ENCODE data around the gene VCX2.
"Not testable (repeated sequence)": the region's sequence is repeated elsewhere in the genome, so short reads cannot be mapped to it uniquely, and the experiment has no call there.

The VCX2 gene

DNA sequence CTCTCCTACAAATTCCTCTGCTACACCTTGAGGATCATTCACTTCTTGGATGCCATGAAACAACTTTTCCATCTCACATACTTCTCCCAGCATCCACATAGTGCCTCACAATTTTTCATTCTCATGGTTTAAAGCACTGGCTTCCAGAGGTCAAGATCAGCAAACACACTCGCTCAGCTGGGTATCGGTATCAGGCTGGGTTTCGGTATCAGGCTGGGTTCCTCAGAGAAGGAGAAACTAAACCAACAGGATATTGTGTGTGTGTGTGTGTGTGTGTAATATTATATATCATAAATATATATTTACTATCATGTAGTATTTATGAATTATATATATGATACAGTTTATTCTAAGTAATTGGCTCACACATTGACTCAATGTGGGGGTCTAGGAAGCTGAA, at the start of gene VCX2:
Gene VCX2, minus strand, starts transcription at position 99 of the 400 bp plus-strand sequence. CDS start 624 bp downstream, outside the sequence.
- not testable (repeated sequence) for H3K9me3 ChIP-seq (ENCODE audit: insufficient read depth, low read depth, low read length); H3K27ac ChIP-seq (ENCODE audit: low read length); H3K36me3 ChIP-seq (ENCODE audit: insufficient read depth, low read depth, low read length); H3K4me3 ChIP-seq (ENCODE audit: low read length); H3K4me1 ChIP-seq (ENCODE audit: insufficient read depth, low read length); H3K27me3 ChIP-seq (ENCODE audit: insufficient read depth, low read length); H3K9ac ChIP-seq (ENCODE audit: low read depth, low read length)

DNA sequence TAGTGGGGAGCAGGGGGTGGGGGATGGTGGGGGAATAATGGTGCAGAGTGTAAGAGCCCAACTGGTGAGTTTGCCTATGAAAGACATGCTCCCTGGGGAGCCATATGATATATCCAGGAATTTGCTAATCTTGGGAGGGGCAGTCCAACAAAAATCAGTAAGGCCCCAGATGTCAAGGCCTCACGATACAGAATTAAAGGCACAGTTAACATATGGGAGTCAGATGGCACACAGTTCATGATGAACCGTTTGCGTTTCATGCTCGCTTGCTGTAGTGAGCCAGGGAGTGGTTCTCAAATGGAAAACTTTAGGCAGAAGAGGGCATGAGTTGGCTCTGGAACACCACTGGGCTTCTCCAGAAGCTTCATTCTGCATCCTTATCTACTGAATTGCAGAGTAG, 33.9 kb upstream of the VCX2 start:
- no peak overlapping the region for H3K9ac ChIP-seq (ENCODE audit: low read depth, low read length)

DNA sequence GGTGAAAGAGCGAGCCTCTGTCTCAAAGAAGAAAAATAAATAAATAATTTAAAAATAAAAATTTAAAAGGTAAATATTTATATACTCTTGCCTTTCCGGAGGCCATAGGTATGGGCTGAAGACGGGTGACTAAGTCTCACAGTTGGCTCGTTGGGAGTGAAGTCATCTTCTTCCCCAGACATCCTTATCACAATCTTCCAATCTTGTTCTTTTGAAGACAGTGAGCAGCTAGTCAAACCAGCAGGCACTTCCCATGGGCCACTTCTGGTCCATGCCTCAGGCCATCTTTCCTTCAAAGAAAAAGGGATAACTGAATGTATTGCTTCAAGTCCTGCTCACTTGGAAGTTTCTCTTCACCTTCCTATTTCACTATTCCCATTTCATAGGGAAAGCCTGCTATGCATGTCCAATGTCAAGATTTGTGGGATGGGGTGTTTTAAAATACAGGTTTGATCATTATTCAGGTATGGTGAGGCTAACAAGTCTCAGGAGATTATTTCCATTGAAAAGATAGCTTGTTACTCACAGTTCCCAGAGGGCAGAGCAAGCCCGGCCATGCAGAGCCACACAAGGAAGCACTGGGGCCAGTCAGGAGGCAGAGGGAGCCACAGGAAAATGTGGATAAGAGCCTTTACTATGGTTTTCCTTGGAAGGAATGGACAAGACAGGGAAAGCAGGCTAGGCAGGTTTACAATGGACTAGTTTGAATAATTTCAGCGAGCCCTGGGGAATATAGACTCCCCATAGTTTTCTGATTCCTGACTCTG, 33.3 kb upstream of the VCX2 start:
- Histone ChIP-seq H3K4me1 (ENCODE audit: insufficient read depth, low read length) (no peaks in the 10 kb centered on the region), H3K27ac (ENCODE audit: low read length) (no peak overlapping the region), H3K9ac (ENCODE audit: low read depth, low read length) (no peak overlapping the region), H3K9me3 (ENCODE audit: insufficient read depth, low read depth, low read length) (no peaks in the 10 kb centered on the region), H3K36me3 (ENCODE audit: insufficient read depth, low read depth, low read length) (no peaks in the 10 kb centered on the region), H3K4me3 (ENCODE audit: low read length) (no peak overlapping the region), H3K27me3 (ENCODE audit: insufficient read depth, low read length) (no peaks in the 10 kb centered on the region)

More for the DNA sequence above, 33.9 kb upstream of the VCX2 start:
- no peaks in the 10 kb centered on the region for H3K27me3 ChIP-seq (ENCODE audit: insufficient read depth, low read length)
- H3K36me3 ChIP-seq (ENCODE audit: insufficient read depth, low read depth, low read length), result no peaks in the 10 kb centered on the region
- H3K4me1 ChIP-seq (ENCODE audit: insufficient read depth, low read length), result no peaks in the 10 kb centered on the region
- H3K27ac ChIP-seq (ENCODE audit: low read length), result no peak overlapping the region
- no peak overlapping the region for H3K4me3 ChIP-seq (ENCODE audit: low read length)
- no peaks in the 10 kb centered on the region for H3K9me3 ChIP-seq (ENCODE audit: insufficient read depth, low read depth, low read length)

DNA sequence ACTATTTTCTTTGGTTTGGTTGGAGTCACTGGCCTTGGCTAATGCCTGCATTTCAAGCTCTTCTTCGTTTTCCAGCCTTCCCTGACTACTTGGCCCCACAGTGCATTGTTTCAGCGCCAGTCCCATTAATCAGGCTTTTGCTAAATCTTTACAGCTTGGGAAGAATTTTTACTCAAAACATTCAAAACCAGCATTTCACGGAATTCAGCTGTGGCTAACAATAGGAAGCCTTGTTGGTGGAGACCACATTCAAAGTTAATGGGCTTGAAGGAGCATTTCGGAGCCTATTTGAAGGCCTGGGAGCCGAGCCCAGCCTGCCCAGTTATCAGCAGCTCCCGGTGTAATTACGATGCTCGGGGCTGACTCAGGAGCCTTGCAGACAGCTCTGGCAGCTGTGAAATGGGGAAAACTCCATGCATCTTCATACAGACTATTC, 30.8 kb upstream of the VCX2 start:
- Histone ChIP-seq H3K27me3 (ENCODE audit: insufficient read depth, low read length) (no peaks in the 10 kb centered on the region), H3K9me3 (ENCODE audit: insufficient read depth, low read depth, low read length) (no peaks in the 10 kb centered on the region), H3K4me3 (ENCODE audit: low read length) (no peak overlapping the region), H3K27ac (ENCODE audit: low read length) (no peak overlapping the region), H3K36me3 (ENCODE audit: insufficient read depth, low read depth, low read length) (no peaks in the 10 kb centered on the region), H3K9ac (ENCODE audit: low read depth, low read length) (no peak overlapping the region), H3K4me1 (ENCODE audit: insufficient read depth, low read length) (no peaks in the 10 kb centered on the region)

DNA sequence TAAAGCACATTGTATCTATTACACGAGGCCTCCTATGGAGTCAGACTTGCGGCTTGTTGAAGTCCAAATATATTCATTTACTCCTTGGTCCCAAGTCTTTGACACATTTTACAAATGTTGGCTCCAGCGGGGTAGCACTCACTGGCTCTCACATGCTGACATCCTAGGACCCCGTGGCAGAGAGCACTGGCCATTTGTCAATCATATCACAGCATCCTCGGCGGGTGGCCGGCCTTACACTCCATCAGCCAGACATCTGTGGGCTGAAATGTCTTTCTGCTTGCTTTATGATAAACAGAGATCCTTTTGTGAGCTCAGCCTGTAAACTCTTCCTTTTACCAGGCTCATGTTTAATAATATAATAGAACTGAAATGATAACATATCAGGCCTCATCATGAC, 25.7 kb upstream of the VCX2 start:
- Histone ChIP-seq H3K4me3 (ENCODE audit: low read length) (no peak overlapping the region), H3K9ac (ENCODE audit: low read depth, low read length) (no peak overlapping the region), H3K36me3 (ENCODE audit: insufficient read depth, low read depth, low read length) (no peaks in the 10 kb centered on the region), H3K4me1 (ENCODE audit: insufficient read depth, low read length) (no peaks in the 10 kb centered on the region), H3K27me3 (ENCODE audit: insufficient read depth, low read length) (no peaks in the 10 kb centered on the region), H3K9me3 (ENCODE audit: insufficient read depth, low read depth, low read length) (no peaks in the 10 kb centered on the region), H3K27ac (ENCODE audit: low read length) (no peak overlapping the region)

DNA sequence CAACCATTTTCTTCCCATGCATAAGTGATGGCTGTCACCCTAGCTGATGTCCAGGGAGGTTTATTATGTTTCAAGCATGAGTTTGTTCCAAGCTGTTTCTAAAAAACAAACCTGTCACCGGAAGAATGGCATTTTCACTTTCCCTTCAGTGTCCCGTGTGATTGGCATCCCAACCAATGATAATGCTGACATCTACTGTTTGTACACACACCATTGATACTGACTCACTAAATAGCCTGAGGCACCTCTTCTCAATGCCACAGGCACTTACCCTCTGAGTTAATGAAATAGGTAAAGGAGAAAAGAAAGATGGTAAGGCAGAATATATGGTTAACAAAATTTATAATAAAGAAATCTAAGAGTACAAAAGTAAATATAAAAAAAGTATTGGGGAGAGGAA, 23.1 kb upstream of the VCX2 start:
- Histone ChIP-seq H3K27ac (ENCODE audit: low read length) (no peak overlapping the region), H3K9me3 (ENCODE audit: insufficient read depth, low read depth, low read length) (no peaks in the 10 kb centered on the region), H3K27me3 (ENCODE audit: insufficient read depth, low read length) (no peaks in the 10 kb centered on the region), H3K4me1 (ENCODE audit: insufficient read depth, low read length) (no peaks in the 10 kb centered on the region), H3K9ac (ENCODE audit: low read depth, low read length) (no peak overlapping the region), H3K36me3 (ENCODE audit: insufficient read depth, low read depth, low read length) (no peaks in the 10 kb centered on the region), H3K4me3 (ENCODE audit: low read length) (no peak overlapping the region)

DNA sequence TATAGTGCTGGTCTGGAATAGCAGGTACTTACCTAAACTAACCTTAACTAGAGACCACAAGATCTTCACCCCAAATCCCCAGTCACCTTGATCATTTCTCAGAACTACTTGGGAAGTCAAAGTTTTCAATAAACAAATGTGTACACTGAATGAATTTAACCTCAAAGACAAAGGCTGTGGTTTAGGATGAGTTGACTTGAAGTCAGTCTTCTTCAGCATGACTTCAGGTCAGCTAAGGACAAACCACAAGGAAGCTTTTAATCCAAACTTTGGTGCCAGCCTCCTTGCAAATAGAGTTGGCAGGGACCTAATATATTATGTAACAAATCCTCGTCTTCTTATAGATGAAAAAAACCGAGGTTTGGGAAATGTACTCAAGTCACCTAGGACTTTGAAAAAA, 21.2 kb upstream of the VCX2 start:
- no peaks in the 10 kb centered on the region for H3K9me3 ChIP-seq (ENCODE audit: insufficient read depth, low read depth, low read length)
- H3K4me1 ChIP-seq (ENCODE audit: insufficient read depth, low read length), result no peaks in the 10 kb centered on the region
- H3K27ac ChIP-seq (ENCODE audit: low read length), result no peak overlapping the region
- no peak overlapping the region for H3K9ac ChIP-seq (ENCODE audit: low read depth, low read length)
- H3K27me3 ChIP-seq (ENCODE audit: insufficient read depth, low read length), result no peaks in the 10 kb centered on the region
- no peak overlapping the region for H3K4me3 ChIP-seq (ENCODE audit: low read length)
- H3K36me3 ChIP-seq (ENCODE audit: insufficient read depth, low read depth, low read length), result no peaks in the 10 kb centered on the region

DNA sequence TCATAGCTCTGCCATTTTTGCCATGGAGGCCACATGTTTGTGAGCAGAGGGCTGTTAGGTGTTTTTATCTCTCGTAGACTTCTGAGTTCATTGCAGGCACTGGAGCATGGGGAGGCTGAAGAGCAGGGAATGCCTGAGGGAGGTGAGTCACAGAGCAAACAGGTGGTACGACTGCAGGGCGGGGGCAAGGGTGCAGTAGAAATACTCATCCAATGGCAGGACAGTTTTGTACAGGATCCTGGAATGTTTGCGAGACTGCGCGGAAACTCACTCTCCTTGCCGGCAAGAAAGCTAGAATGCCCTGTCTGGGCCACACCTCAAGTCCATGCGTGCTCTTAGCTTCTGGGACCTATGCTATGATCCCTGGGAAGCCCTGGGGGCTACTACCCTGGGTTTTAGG, 20.0 kb upstream of the VCX2 start:
- Histone ChIP-seq H3K27ac (ENCODE audit: low read length) (no peak overlapping the region), H3K27me3 (ENCODE audit: insufficient read depth, low read length) (no peaks in the 10 kb centered on the region), H3K9me3 (ENCODE audit: insufficient read depth, low read depth, low read length) (no peaks in the 10 kb centered on the region), H3K4me1 (ENCODE audit: insufficient read depth, low read length) (no peaks in the 10 kb centered on the region), H3K9ac (ENCODE audit: low read depth, low read length) (no peak overlapping the region), H3K36me3 (ENCODE audit: insufficient read depth, low read depth, low read length) (no peaks in the 10 kb centered on the region), H3K4me3 (ENCODE audit: low read length) (no peak overlapping the region)

DNA sequence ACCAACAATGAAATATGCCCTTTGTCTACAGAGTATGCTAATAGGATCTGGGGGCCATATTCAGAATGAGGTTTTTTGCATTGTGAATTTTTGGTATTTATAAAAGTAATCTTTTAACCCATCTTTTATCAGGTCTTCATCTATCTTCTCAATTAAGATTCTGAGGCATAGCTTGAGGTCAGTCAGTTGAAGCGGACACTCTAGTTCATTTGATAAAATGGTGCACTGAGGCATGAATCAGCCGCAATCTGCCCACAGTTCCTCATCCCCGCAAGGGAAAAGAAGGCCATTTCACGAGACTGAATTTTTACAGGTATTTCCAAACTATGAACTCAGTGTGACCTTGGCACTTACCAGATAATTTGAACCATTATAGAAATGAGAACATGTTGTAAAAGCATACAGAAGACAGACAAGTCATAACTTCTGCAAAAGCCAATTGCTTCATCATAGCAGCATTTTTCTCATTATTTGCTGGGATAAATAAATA, 19.3 kb upstream of the VCX2 start:
- Histone ChIP-seq H3K4me1 (ENCODE audit: insufficient read depth, low read length) (no peaks in the 10 kb centered on the region), H3K36me3 (ENCODE audit: insufficient read depth, low read depth, low read length) (no peaks in the 10 kb centered on the region), H3K27me3 (ENCODE audit: insufficient read depth, low read length) (no peaks in the 10 kb centered on the region), H3K9me3 (ENCODE audit: insufficient read depth, low read depth, low read length) (no peaks in the 10 kb centered on the region), H3K4me3 (ENCODE audit: low read length) (no peak overlapping the region), H3K9ac (ENCODE audit: low read depth, low read length) (no peak overlapping the region), H3K27ac (ENCODE audit: low read length) (no peak overlapping the region)

DNA sequence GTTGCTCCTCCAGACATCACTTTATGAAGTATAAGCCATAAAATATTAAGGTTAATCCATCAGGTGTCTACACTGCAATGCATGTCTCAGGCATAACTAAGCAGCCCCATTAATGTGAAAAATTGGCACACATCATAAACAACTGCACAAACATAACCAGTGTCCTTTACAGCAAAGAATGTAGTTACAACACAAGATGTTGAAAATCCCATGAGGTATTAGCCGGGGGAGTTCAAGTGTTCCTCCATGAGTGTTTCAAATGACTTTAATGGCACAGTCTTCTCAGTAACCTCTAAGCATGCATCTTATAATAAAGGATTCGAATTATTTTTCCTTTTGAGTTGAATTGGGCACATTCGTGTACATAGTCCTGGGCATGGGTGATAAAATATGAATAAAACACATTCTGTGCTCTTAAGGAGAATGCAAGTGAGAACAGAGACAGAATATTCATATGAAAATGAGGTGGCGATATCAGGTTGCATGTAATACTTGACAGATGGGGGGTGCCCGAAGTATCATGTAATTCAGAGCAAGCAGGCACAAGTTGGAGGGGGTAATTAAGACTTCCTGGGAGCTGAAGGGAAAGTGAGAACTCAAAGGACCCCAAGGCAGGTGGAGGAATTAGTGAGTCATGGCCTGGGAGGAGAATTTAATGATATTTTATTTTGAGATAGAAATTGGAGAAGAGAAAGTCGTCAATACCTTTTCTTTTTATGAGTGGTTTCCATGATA, 18.2 kb upstream of the VCX2 start:
- no peak overlapping the region for H3K27ac ChIP-seq (ENCODE audit: low read length)
- H3K4me3 ChIP-seq (ENCODE audit: low read length), result no peak overlapping the region
- H3K9me3 ChIP-seq (ENCODE audit: insufficient read depth, low read depth, low read length), result no peaks in the 10 kb centered on the region
- H3K36me3 ChIP-seq (ENCODE audit: insufficient read depth, low read depth, low read length), result no peaks in the 10 kb centered on the region
- H3K9ac ChIP-seq (ENCODE audit: low read depth, low read length), result no peak overlapping the region
- H3K27me3 ChIP-seq (ENCODE audit: insufficient read depth, low read length), result no peaks in the 10 kb centered on the region
- no peaks in the 10 kb centered on the region for H3K4me1 ChIP-seq (ENCODE audit: insufficient read depth, low read length)

DNA sequence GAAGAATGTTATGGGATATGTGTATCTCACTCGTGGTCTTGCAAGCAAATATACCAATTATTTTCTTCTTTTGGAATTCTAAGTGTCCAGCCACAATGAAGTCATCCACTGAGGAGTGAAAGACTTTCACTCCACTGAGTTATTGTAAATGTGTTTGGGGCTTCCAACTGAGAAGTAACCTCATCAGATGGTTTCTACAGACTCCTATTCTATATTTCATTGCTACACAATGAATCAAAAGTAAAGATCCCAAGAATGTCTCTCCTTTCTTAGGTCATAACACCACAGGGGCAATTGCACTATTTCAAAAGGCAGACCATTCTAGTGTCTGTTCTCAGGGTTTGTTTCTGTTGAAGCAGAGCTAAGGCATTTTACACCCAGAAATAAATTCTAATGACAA, 12.3 kb upstream of the VCX2 start:
- Histone ChIP-seq H3K4me3 (ENCODE audit: low read length) (no peak overlapping the region), H3K4me1 (ENCODE audit: insufficient read depth, low read length) (no peaks in the 10 kb centered on the region), H3K27me3 (ENCODE audit: insufficient read depth, low read length) (no peaks in the 10 kb centered on the region), H3K27ac (ENCODE audit: low read length) (no peak overlapping the region), H3K36me3 (ENCODE audit: insufficient read depth, low read depth, low read length) (no peaks in the 10 kb centered on the region), H3K9ac (ENCODE audit: low read depth, low read length) (no peak overlapping the region), H3K9me3 (ENCODE audit: insufficient read depth, low read depth, low read length) (no peaks in the 10 kb centered on the region)

DNA sequence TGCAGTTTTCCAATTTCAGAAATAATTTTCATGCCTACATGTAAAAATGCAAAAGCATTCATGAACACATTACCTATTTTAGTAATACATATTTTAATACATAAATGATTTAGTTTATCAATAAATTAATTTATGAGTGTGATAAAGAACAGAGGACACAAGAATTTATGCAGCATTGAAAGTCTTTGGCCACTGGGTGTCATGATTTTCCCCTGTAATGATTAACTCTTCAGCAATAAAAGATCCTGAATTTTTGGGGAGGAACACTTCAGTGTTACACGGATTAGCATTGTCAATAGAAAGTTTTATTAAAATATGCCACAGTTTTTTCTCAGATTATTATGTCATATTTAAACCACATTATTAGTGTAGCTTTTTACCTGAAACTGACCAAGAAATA, 8.6 kb upstream of the VCX2 start:
- Histone ChIP-seq H3K27me3 (ENCODE audit: insufficient read depth, low read length) (no peaks in the 10 kb centered on the region), H3K27ac (ENCODE audit: low read length) (no peak overlapping the region), H3K4me3 (ENCODE audit: low read length) (no peak overlapping the region), H3K9ac (ENCODE audit: low read depth, low read length) (no peak overlapping the region), H3K4me1 (ENCODE audit: insufficient read depth, low read length) (no peaks in the 10 kb centered on the region), H3K9me3 (ENCODE audit: insufficient read depth, low read depth, low read length) (no peaks in the 10 kb centered on the region), H3K36me3 (ENCODE audit: insufficient read depth, low read depth, low read length) (no peaks in the 10 kb centered on the region)

Data from iPS-20b (cell line).